GM13976 (cell line): ENCODE data around the gene PAFAH2.

ENCODE experiments used
- DNase-seq: peaks from one replicate; pipeline ENCODE4 v3.0.0; 2012; ENCODE audit warnings: low spot score
- CTCF ChIP-seq: IDR thresholded peaks from 2 replicates; pipeline ENCODE4 v1.5.1; 2012; ENCODE audit warnings: borderline replicate concordance, mild to moderate bottlenecking; ENCODE audit not compliant: insufficient read depth; ENCODE audit errors: extremely low read depth, missing control alignments, control extremely low read depth
- in situ Hi-C: fragments of 300-500 bp; cut with MboI; formaldehyde crosslinking; loops from one replicate; pipeline ENCODE4 v1.12.0; 2022; ENCODE audit warnings: low sequenced_read_pairs, mixed read lengths, inconsistent platforms; ENCODE audit not compliant: unreplicated experiment

PAFAH2 gene

GRCh38 chr1:25955553-25955952 is 42.3 kb downstream of the PAFAH2 start:
- in situ Hi-C loops = no loop called here
- TF ChIP-seq CTCF = no peak

GRCh38 chr1:25954282-25954938 is 43.5 kb downstream of the PAFAH2 start:
- in situ Hi-C loops = no loop called here
- no peak for DNase-seq
- no peak for TF ChIP-seq CTCF

More at GRCh38 chr1:25955553-25955952, 42.3 kb downstream of the PAFAH2 start:
- DNase-seq = no peak

- TF ChIP-seq CTCF = no peak
- no peak for DNase-seq
- in situ Hi-C loops = no loop called here
Observed at GRCh38 chr1:25952841-25953401, 44.9 kb downstream of the PAFAH2 start.

GRCh38 chr1:25948641-25949040 is 49.2 kb downstream of the PAFAH2 start:
- TF ChIP-seq CTCF = no peak
- in situ Hi-C loops = no loop called here
- no peak for DNase-seq

- TF ChIP-seq CTCF = no peak
- DNase-seq = no peak
- in situ Hi-C loops = no loop called here
Observed at GRCh38 chr1:25947027-25947426, 50.8 kb downstream of the PAFAH2 start.

GRCh38 chr1:25945761-25946160 is 52.1 kb downstream of the PAFAH2 start:
- TF ChIP-seq CTCF = no peak
- in situ Hi-C loops = no loop called here
- DNase-seq = no peak
